Measurements from ENCODE around the gene TMEM88.
"Not testable (repeated sequence)": the region's sequence is repeated elsewhere in the genome, so short reads cannot be mapped to it uniquely, and the experiment has no call there.

The TMEM88 gene, protein sequence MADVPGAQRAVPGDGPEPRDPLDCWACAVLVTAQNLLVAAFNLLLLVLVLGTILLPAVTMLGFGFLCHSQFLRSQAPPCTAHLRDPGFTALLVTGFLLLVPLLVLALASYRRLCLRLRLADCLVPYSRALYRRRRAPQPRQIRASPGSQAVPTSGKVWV

DNA sequence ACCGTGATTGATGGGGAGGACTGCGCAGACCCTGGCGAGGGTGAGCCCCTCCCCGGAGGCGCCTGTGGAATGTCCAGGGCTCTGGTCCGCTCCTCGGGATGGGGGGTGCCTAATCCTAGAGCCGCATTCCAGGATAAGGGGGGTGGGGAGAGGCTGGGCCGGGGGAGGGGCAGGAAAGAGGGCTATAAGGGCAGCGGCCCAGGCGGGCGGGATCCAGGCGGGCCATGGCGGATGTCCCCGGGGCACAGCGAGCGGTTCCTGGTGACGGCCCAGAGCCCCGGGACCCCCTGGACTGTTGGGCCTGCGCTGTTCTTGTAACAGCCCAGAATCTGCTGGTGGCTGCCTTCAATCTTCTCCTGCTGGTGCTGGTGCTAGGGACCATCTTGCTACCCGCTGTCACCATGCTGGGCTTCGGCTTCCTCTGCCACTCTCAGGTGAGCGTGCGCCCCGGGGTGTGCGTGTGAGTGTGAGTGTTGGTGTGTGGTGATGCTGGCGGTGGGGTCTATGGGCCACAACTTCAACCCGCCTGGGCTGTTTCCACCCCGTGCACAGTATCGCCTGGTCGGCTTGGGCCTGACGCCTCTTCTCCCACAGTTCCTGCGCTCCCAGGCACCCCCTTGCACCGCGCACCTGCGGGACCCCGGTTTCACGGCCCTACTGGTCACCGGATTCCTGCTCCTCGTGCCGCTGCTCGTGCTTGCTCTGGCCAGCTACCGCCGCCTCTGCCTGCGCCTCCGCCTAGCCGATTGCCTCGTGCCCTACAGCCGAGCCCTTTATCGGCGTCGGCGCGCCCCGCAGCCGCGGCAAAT is at the start of gene TMEM88:
TMEM88 (plus strand) TSS at position 216 of the 809 bp plus-strand sequence; CDS start at position 225, 9 bp downstream.
- no peak for DNase-seq

DNA sequence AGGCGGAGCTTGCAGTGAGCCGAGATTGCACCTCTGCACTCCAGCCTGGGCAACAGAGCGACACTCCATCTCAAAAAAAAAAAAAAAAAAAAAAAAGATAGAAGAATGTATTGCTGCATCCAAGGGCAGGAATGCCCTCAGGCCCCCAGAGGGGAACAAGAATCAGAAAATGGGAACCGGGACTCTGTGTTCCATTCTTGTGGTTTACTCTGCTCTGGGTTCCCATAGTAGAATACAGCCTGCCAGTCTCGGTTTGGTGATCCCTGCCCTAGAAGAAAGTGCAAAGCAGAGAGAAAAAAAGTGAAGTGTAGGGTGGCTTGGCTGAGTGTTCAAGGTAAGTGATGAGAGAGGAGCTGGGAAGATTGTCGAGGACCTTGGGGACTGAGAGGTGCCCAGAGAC is 48.3 kb upstream of the TMEM88 start:
- no peak for DNase-seq

- DNase-seq = no peak
These were observed 47.7 kb upstream of the TMEM88 start for GRCh38 chr17:7807206-7807605.

DNA sequence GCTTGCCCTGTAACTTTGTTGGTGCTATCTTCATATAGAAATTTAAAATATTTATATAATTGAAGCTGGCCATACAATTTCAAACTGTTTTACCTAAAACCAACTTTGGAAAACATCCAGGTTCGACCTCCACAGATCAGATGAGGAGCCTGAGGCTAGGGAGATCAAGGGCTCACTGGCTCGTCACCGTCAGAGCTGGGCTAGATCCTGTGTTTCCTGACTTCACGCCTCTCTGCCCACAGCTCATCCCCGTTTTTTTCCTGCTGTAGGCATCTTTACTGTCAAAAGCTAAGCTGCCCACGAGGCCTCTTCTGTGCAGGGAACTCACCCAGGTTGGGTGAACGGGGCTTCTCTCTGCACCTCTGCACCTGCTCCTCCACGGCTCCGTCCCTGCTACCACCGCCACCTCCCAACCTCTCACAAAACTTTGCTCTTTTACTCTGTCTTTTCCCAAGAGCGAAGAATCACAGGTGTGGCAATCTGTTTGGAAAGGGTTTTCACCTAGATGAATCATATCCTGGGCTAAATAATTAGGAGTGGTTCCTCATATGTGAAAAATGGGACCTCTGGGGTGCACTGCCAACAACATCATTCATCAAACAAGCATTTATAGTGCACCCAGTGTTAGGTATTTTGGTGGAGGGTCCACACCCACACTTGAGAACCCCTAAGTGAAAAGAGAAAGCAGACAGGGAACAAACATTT is 45.6 kb upstream of the TMEM88 start:
- DNase-seq = no peak

DNA sequence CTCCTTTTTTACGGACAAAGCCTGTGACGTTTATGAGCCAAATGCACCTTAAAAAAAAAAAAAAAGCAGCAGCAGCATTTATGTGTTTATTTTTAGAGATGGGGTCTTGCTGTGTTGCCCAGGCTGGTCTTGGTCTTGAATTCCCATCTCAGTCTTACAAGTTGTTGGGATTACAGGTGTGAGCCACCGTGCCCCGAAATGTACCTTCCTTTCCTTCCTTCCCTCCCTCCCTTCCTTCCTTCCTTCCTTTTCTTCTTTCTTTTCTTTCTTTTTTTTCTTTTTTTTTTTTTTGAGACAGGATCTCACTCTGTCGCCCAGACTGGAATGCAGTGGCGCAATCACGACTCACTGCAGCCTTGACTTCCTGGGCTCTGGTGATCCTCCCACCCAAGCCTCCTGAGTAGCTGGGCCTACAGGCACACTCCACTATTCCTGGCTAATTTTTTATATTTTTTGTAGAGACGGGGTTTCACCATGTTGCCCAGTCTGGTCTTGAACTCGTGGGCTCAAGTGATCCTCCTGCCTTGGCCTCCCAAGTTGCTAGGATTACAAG is 45.0 kb upstream of the TMEM88 start:
- not testable (repeated sequence) for DNase-seq

GRCh38 chr17:7811251-7811650 is 43.6 kb upstream of the TMEM88 start:
- peak in 1 of 2 donors; percentile 14 for DNase-seq

DNA sequence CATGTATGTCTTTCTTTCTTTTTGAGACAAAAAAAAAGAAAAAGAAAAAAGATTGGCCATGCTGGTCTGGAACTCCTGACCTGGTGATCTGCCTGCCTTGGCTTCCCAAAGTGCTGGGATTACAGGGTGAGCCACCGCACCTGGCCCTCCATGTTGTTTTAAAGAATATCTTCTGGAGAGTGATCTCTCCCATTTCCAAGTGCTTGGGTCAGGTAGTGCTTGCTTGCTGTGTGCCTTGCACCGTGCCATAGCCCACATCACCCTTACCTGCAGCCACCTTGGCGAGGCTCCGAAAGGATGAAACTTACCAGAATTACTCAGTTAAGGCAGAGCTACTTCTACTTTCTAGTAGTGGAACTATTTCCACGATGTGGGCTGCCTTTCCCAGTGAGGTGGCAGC is 39.9 kb upstream of the TMEM88 start:
- DNase-seq = no peak

GRCh38 chr17:7816926-7817642 is 37.8 kb upstream of the TMEM88 start:
- DNase-seq = no peak

DNA sequence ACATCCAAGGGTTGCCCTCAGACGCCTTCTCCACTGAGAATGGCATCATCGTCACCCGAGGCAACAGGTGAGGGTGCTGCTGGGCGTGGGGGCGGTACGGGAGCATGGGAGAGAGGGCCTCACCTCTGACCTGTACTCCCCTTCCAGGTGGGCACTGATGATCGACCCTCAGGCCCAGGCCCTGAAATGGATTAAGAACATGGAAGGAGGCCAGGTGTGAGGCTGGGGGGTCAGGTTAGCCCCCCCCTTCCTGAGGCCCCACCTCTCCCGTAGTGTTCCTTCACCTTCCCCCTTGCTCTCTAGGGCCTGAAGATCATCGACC is 37.3 kb upstream of the TMEM88 start:
- DNase-seq = no peak

DNA sequence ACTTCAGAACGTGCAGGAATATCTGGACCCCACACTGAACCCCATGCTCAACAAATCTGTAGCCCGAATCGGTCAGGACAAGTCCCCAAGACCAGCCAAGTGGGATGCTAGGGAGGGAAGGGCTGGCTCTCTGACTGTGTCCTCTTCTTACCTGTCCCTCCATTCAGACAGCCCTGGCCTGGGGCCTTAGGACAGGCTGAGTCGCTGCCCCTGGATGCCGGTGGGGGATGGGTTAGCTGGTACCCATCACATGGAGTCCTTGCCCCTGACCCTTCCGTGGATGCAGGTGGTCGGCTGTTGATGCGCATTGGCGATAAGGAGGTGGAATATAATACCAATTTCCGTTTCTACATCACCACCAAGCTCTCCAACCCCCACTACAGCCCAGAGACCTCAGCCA is 36.8 kb upstream of the TMEM88 start:
- DNase-seq = no peak

- no peak for DNase-seq
These were observed 35.9 kb upstream of the TMEM88 start for GRCh38 chr17:7818746-7819645.

- no peak for DNase-seq
These were observed 34.6 kb upstream of the TMEM88 start for GRCh38 chr17:7820231-7820630.

DNA sequence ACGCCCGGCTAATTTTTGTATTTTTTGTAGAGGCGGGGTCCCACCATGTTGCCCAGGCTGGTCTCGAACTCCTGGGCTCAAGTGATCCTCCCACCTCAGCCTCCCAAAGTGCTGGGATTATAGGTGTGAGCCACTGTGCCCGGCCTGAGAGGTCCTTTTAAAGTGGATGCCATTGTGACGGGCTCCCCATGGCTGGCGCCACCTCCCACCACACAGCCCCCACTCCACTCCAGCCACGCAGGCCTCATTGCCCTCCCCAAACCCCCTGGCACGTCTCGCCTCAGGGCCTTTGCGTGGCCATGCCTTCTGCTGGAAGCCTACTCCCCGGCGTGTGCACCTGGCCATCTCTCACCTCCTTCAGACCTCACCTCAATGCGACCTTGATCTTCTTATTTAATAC is 32.7 kb upstream of the TMEM88 start:
- DNase-seq = no peak

GRCh38 chr17:7823581-7824001 is 31.3 kb upstream of the TMEM88 start:
- no peak for DNase-seq

GRCh38 chr17:7824021-7824924 is 30.6 kb upstream of the TMEM88 start:
- no peak for DNase-seq

- DNase-seq = no peak
These were observed 29.5 kb upstream of the TMEM88 start for GRCh38 chr17:7825206-7825990.

GRCh38 chr17:7830616-7831015 is 24.2 kb upstream of the TMEM88 start:
- DNase-seq = no peak

- DNase-seq = no peak
These were observed 23.6 kb upstream of the TMEM88 start for GRCh38 chr17:7831233-7831632.

- DNase-seq = no peak
These were observed 22.4 kb upstream of the TMEM88 start for GRCh38 chr17:7832431-7832830.
